ENCODE data around the gene AJAP1.
"Not testable (repeated sequence)": the region's sequence is repeated elsewhere in the genome, so short reads cannot be mapped to it uniquely, and the experiment has no call there.

The AJAP1 gene

GRCh38 chr1:4614371-4615137 lies 39.9 kb upstream of the AJAP1 start:
- in situ Hi-C loops (cut with MboI; ENCODE audit: low sequenced_read_pairs, unreplicated experiment) = no loop called here
- TF ChIP-seq CTCF (IDR thresholded peaks at IDR 0.05; ENCODE audit: borderline replicate concordance, control extremely low read depth, extremely low read depth, insufficient read depth, missing control alignments) = no peak
- DNase-seq (ENCODE audit: low spot score) = no peak

- no peak for TF ChIP-seq CTCF (IDR thresholded peaks at IDR 0.05; ENCODE audit: borderline replicate concordance, control extremely low read depth, extremely low read depth, insufficient read depth, missing control alignments)
- in situ Hi-C loops (cut with MboI; ENCODE audit: low sequenced_read_pairs, unreplicated experiment) = no loop called here
- no peak for DNase-seq (ENCODE audit: low spot score)
Observed at GRCh38 chr1:4615138-4615470, 39.3 kb upstream of the AJAP1 start.

GRCh38 chr1:4615501-4615900 lies 38.9 kb upstream of the AJAP1 start:
- no peak for TF ChIP-seq CTCF (IDR thresholded peaks at IDR 0.05; ENCODE audit: borderline replicate concordance, control extremely low read depth, extremely low read depth, insufficient read depth, missing control alignments)
- in situ Hi-C loops (cut with MboI; ENCODE audit: low sequenced_read_pairs, unreplicated experiment) = no loop called here

GRCh38 chr1:4616831-4617465 lies 37.5 kb upstream of the AJAP1 start:
- TF ChIP-seq CTCF (IDR thresholded peaks at IDR 0.05; ENCODE audit: borderline replicate concordance, control extremely low read depth, extremely low read depth, insufficient read depth, missing control alignments) = no peak
- in situ Hi-C loops (cut with MboI; ENCODE audit: low sequenced_read_pairs, unreplicated experiment) = no loop called here
- DNase-seq (ENCODE audit: low spot score) = no peak

More at GRCh38 chr1:4615501-4615900, 38.9 kb upstream of the AJAP1 start:
- no peak for DNase-seq (ENCODE audit: low spot score)

GRCh38 chr1:4617506-4617905 lies 36.9 kb upstream of the AJAP1 start:
- no peak for DNase-seq (ENCODE audit: low spot score)
- no peak for TF ChIP-seq CTCF (IDR thresholded peaks at IDR 0.05; ENCODE audit: borderline replicate concordance, control extremely low read depth, extremely low read depth, insufficient read depth, missing control alignments)
- in situ Hi-C loops (cut with MboI; ENCODE audit: low sequenced_read_pairs, unreplicated experiment) = no loop called here

- DNase-seq (ENCODE audit: low spot score); in situ Hi-C loops (cut with MboI; ENCODE audit: low sequenced_read_pairs, unreplicated experiment): not testable (repeated sequence)
Observed at GRCh38 chr1:4618827-4619226, 35.6 kb upstream of the AJAP1 start.

GRCh38 chr1:4621646-4622045 lies 32.8 kb upstream of the AJAP1 start:
- DNase-seq (ENCODE audit: low spot score) = no peak
- in situ Hi-C loops (cut with MboI; ENCODE audit: low sequenced_read_pairs, unreplicated experiment) = no loop called here
- no peak for TF ChIP-seq CTCF (IDR thresholded peaks at IDR 0.05; ENCODE audit: borderline replicate concordance, control extremely low read depth, extremely low read depth, insufficient read depth, missing control alignments)

All from GM13976 (cell line).